Fibroblast of skin of right biceps (primary cell): Measurements from ENCODE around the gene SNHG17.
"Not testable (repeated sequence)": the region's sequence is repeated elsewhere in the genome, so short reads cannot be mapped to it uniquely, and the experiment has no call there.

Experiments
- DNase-seq: peaks from one replicate; pipeline ENCODE4 v3.0.0-alpha.2; 2013

SNHG17 gene

GRCh38 chr20:38434770-38435554, at the start of gene SNHG17:
Gene SNHG17 (minus strand): TSS chr20:38435328.
- DNase-seq = peak; percentile 94

GRCh38 chr20:38479596-38479995, 44.5 kb upstream of the SNHG17 start:
- no peak for DNase-seq

GRCh38 chr20:38477747-38478146, 42.6 kb upstream of the SNHG17 start:
- no peak for DNase-seq

- peak; percentile 28 for DNase-seq
These were observed 38.3 kb upstream of the SNHG17 start for GRCh38 chr20:38473367-38473795.

GRCh38 chr20:38472513-38473366, 37.6 kb upstream of the SNHG17 start, which contains the start of gene RALGAPB:
Gene RALGAPB (plus strand): TSS chr20:38472843. CDS start chr20:38488433, 15,590 bp downstream.
- DNase-seq = peak; percentile 97

- DNase-seq = no peak
These were observed 36.9 kb upstream of the SNHG17 start for GRCh38 chr20:38471987-38472512.

- no peak for DNase-seq
These were observed 36.1 kb upstream of the SNHG17 start for GRCh38 chr20:38471245-38471644.

- DNase-seq = no peak
These were observed 31.9 kb upstream of the SNHG17 start for GRCh38 chr20:38466983-38467382.

- no peak for DNase-seq
These were observed 31.0 kb upstream of the SNHG17 start for GRCh38 chr20:38466171-38466570.

GRCh38 chr20:38461569-38461968, 26.4 kb upstream of the SNHG17 start:
- DNase-seq = not testable (repeated sequence)

GRCh38 chr20:38461167-38461566, 26.0 kb upstream of the SNHG17 start:
- not testable (repeated sequence) for DNase-seq

- DNase-seq = not testable (repeated sequence)
These were observed 25.5 kb upstream of the SNHG17 start for GRCh38 chr20:38460631-38461030.

GRCh38 chr20:38460040-38460623, 25.0 kb upstream of the SNHG17 start:
- peak; percentile 84 for DNase-seq

- no peak for DNase-seq
These were observed 23.2 kb upstream of the SNHG17 start for GRCh38 chr20:38458314-38458713.

GRCh38 chr20:38454556-38455473, 19.7 kb upstream of the SNHG17 start:
- no peak for DNase-seq

- DNase-seq = no peak
These were observed 18.8 kb upstream of the SNHG17 start for GRCh38 chr20:38453941-38454340.

GRCh38 chr20:38452880-38453624, 17.9 kb upstream of the SNHG17 start:
- peak; percentile 75 for DNase-seq

- peak; percentile 72 for DNase-seq
These were observed 15.4 kb upstream of the SNHG17 start for GRCh38 chr20:38450412-38450975.

- DNase-seq = no peak
These were observed 13.9 kb upstream of the SNHG17 start for GRCh38 chr20:38449046-38449445.

GRCh38 chr20:38447931-38448675, 13.0 kb upstream of the SNHG17 start:
- DNase-seq = no peak
